Fibroblast of lung (primary cell): ENCODE results near the gene ANO3.
"Not testable (repeated sequence)": the region's sequence is repeated elsewhere in the genome, so short reads cannot be mapped to it uniquely, and the experiment has no call there.

Experiments
- CTCF ChIP-seq, 2 donors: IDR thresholded peaks in 1 of 2; conservative IDR thresholded peaks in 1 of 2; 1 replicate in 1 of 2; 2 replicates in 1 of 2; pipeline ENCODE4 v1.5.1; 2011 to 2012; ENCODE audit warnings: low read length in 2 of 2, control low read depth in 1 of 2, inconsistent platforms in 1 of 2, low read depth in 1 of 2, mild to moderate bottlenecking in 1 of 2
- EZH2 ChIP-seq: IDR thresholded peaks from 2 replicates; pipeline ENCODE4 v1.5.1; 2012; ENCODE audit warnings: low read length, control low read depth, mild to moderate bottlenecking; ENCODE audit errors: missing control alignments

- TF ChIP-seq EZH2; CTCF (conservative IDR thresholded peaks at IDR 0.05 in 1 of 2, IDR thresholded peaks at IDR 0.05 in 1 of 2; ENCODE audit: low read depth in 1 of 2, low read length in 2 of 2): not testable (repeated sequence)
Observed at GRCh38 chr11:26595207-26595865, 263.4 kb downstream of the ANO3 start.
